Liver (tissue), 9 donors: ENCODE measurements around the gene TRPV4. TPM values are rescaled to one million over a fixed set of nuclear protein-coding genes. Genes with fewer than 3 reads are reported as not detected.

Source experiments
- DNase-seq: peaks from one replicate; pipeline ENCODE4 v3.0.0-alpha.2; 2017; ENCODE audit warnings: low spot score
- H3K27ac ChIP-seq, 2 donors: one replicate each; pipeline ENCODE4 v1.7.0; 2013; ENCODE audit warnings: inconsistent platforms in 2 of 2, low read length in 2 of 2, control low read depth in 1 of 2, low read depth in 1 of 2, mild to moderate bottlenecking in 1 of 2
- H3K27me3 ChIP-seq, 4 donors: one replicate each; pipeline versions ENCODE4 v1.6.1 to v1.7.0; 2013; ENCODE audit warnings: low read length in 3 of 4, inconsistent platforms in 1 of 4, mild to moderate bottlenecking in 1 of 4, moderate library complexity in 1 of 4; ENCODE audit not compliant: control insufficient read depth in 4 of 4, insufficient read depth in 4 of 4
- H3K36me3 ChIP-seq, 4 donors: one replicate each; pipeline versions ENCODE4 v1.6.1 to v1.7.0; 2013; ENCODE audit warnings: low read length in 3 of 4, mild to moderate bottlenecking in 3 of 4, low read depth in 1 of 4, moderate library complexity in 1 of 4; ENCODE audit not compliant: control insufficient read depth in 4 of 4, insufficient read depth in 3 of 4
- H3K4me1 ChIP-seq, 4 donors: one replicate each; pipeline versions ENCODE4 v1.6.1 to v1.7.0; 2013; ENCODE audit warnings: low read length in 3 of 4, mild to moderate bottlenecking in 3 of 4, moderate library complexity in 1 of 4; ENCODE audit not compliant: control insufficient read depth in 4 of 4, insufficient read depth in 4 of 4
- H3K4me3 ChIP-seq, 3 donors: one replicate each; pipeline versions ENCODE4 v1.6.1 to v1.7.0; 2013; ENCODE audit warnings: low read length in 3 of 3, control low read depth in 1 of 3, low read depth in 1 of 3, mild to moderate bottlenecking in 1 of 3
- H3K9ac ChIP-seq, 2 donors: one replicate each; pipeline ENCODE4 v1.7.0; 2013; ENCODE audit warnings: low read length in 2 of 2, mild to moderate bottlenecking in 2 of 2, moderate library complexity in 2 of 2, control low read depth in 1 of 2, low read depth in 1 of 2
- H3K9me3 ChIP-seq, 4 donors: one replicate each; pipeline versions ENCODE4 v1.6.1 to v1.7.0; 2013; ENCODE audit warnings: low read length in 3 of 4; ENCODE audit not compliant: control insufficient read depth in 4 of 4
- CTCF ChIP-seq: fragments of 150-350 bp; IDR thresholded peaks from 2 replicates; pipeline ENCODE4 v1.5.1; 2017; ENCODE audit warnings: improper control_type of control experiment, low read depth, low read length; ENCODE audit not compliant: missing input control
- EGR1 ChIP-seq, 2 donors: IDR thresholded peaks; 2 replicates each; pipeline ENCODE4 v1.6.1; 2016 to 2018; ENCODE audit warnings: antibody characterized with exemption in 2 of 2, low read depth in 2 of 2
- FOXA1 ChIP-seq: IDR thresholded peaks from 2 replicates; pipeline ENCODE4 v1.6.1; 2016; ENCODE audit warnings: antibody characterized with exemption
- FOXA2 ChIP-seq: IDR thresholded peaks from 2 replicates; pipeline ENCODE4 v1.6.1; 2016; ENCODE audit warnings: antibody characterized with exemption
- GABPA ChIP-seq, 2 donors: IDR thresholded peaks in 1 of 2; conservative IDR thresholded peaks in 1 of 2; 2 replicates each; pipeline ENCODE4 v1.6.1; 2016; ENCODE audit warnings: antibody characterized with exemption in 2 of 2, mild to moderate bottlenecking in 1 of 2, moderate library complexity in 1 of 2
- HNF4A ChIP-seq, 2 donors: conservative IDR thresholded peaks; 2 replicates each; pipeline ENCODE4 v1.6.1; 2016; ENCODE audit warnings: antibody characterized with exemption in 2 of 2, mild to moderate bottlenecking in 2 of 2
- HNF4G ChIP-seq: IDR thresholded peaks from 2 replicates; pipeline ENCODE4 v1.6.1; 2016; ENCODE audit warnings: antibody characterized with exemption
- JUND ChIP-seq, 2 donors: IDR thresholded peaks; 2 replicates each; pipeline ENCODE4 v1.6.1; 2016; ENCODE audit warnings: antibody characterized with exemption in 2 of 2
- NR2F2 ChIP-seq: IDR thresholded peaks from 2 replicates; pipeline ENCODE4 v1.6.1; 2016; ENCODE audit warnings: antibody characterized with exemption
- REST ChIP-seq: IDR thresholded peaks from 2 replicates; pipeline ENCODE4 v1.6.1; 2016; ENCODE audit warnings: antibody characterized with exemption, mild to moderate bottlenecking
- RXRA ChIP-seq, 2 donors: IDR thresholded peaks; 2 replicates each; pipeline ENCODE4 v1.6.1; 2017 to 2018; ENCODE audit warnings: antibody characterized with exemption in 2 of 2, mild to moderate bottlenecking in 1 of 2
- SP1 ChIP-seq: IDR thresholded peaks from 2 replicates; pipeline ENCODE4 v1.6.1; 2018; ENCODE audit warnings: antibody characterized with exemption, mild to moderate bottlenecking
- TAF1 ChIP-seq: conservative IDR thresholded peaks from 2 replicates; pipeline ENCODE4 v1.6.1; 2016; ENCODE audit warnings: antibody characterized with exemption, mild to moderate bottlenecking
- YY1 ChIP-seq: IDR thresholded peaks from 2 replicates; pipeline ENCODE4 v1.6.1; 2016; ENCODE audit warnings: antibody characterized with exemption, mild to moderate bottlenecking
- ZBTB33 ChIP-seq: IDR thresholded peaks from 2 replicates; pipeline ENCODE4 v1.6.1; 2016; ENCODE audit warnings: antibody characterized with exemption
- WGBS: extraction: QIAGEN DNeasy Blood & Tissue Kit; methylation state at CpG from one replicate; pipeline ENCODE4 v1.1.7; 2013; 5-methylcytosine and 5-hydroxymethylcytosine counted together
- polyA plus RNA-seq, 2 donors: library from polyadenylated mRNA; stranded (reverse) in 1 of 2; unstranded in 1 of 2; fragments of 200-250 nt in 1 of 2; fragments of >200 nt in 1 of 2; fragmentation: Nextera tagmentation in 1 of 2; extraction: Ambion mirVana in 1 of 2; gene quantifications; one replicate each; pipeline versions ENCODE4 v1.2.1 to v1.2.3, GENCODE V29; 2013 to 2015
- total RNA-seq, 2 donors: library from RNA; depleted of rRNA; stranded (reverse); fragments of >200 nt; gene quantifications; one replicate each; pipeline ENCODE4 v1.2.3, GENCODE V29; 2014
- TF ChIP-seq, protein P1 (sequence below): IDR thresholded peaks from 2 replicates; pipeline ENCODE4 v1.6.1; 2016; ENCODE audit warnings: antibody characterized with exemption
- TF ChIP-seq, protein P2 (sequence below): IDR thresholded peaks from 2 replicates; pipeline ENCODE4 v1.6.1; 2016; ENCODE audit warnings: antibody characterized with exemption
- donor health status: healthy.
- donor health status: healthy.
- donor health status: healthy.
- donor health status: healthy.
- donor health status: healthy.

Gene TRPV4
- total and polyA plus RNA-seq, 4 donors, result 1.3 to 9.6 (median 3.9) TPM

- H3K36me3 ChIP-seq, result no peaks in the 10 kb centered on the region
- no peak overlapping the region for H3K9ac ChIP-seq
- no peaks in the 10 kb centered on the region for H3K9me3 ChIP-seq
- H3K27ac ChIP-seq, result no peak overlapping the region
- peaks cover 0 to 6% (median 0%) of the 10 kb centered on the region in 4 donors for H3K4me1 ChIP-seq
- TF ChIP-seq GABPA (IDR thresholded peaks at IDR 0.05 in 1 of 2, conservative IDR thresholded peaks at IDR 0.05 in 1 of 2), result no peak
- no peak for TF ChIP-seq CTCF
- no peak for TF ChIP-seq FOXA1
- TF ChIP-seq, protein P1, sequence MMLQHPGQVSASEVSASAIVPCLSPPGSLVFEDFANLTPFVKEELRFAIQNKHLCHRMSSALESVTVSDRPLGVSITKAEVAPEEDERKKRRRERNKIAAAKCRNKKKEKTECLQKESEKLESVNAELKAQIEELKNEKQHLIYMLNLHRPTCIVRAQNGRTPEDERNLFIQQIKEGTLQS, result no peak
- no peak for TF ChIP-seq NR2F2
- TF ChIP-seq SP1, result no peak
- TF ChIP-seq HNF4A (conservative IDR thresholded peaks at IDR 0.05), result no peak
- no peak for TF ChIP-seq HNF4G
- TF ChIP-seq FOXA2, result no peak
- TF ChIP-seq YY1, result no peak
- TF ChIP-seq REST, result no peak
- TF ChIP-seq ZBTB33, result no peak
- no peak for TF ChIP-seq JUND (IDR thresholded peaks at IDR 0.05)
- TF ChIP-seq TAF1, result no peak
- TF ChIP-seq RXRA (IDR thresholded peaks at IDR 0.05), result no peak
- TF ChIP-seq, protein P2, sequence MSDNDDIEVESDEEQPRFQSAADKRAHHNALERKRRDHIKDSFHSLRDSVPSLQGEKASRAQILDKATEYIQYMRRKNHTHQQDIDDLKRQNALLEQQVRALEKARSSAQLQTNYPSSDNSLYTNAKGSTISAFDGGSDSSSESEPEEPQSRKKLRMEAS, result no peak
- H3K4me3 ChIP-seq, result no peak overlapping the region
- no peak for DNase-seq
- no peaks in the 10 kb centered on the region for H3K27me3 ChIP-seq
- 83% methylated on average over 7 of the region's 7 CpGs for WGBS
These were observed 38.6 kb upstream of the TRPV4 start for GRCh38 chr12:109871668-109872314.

GRCh38 chr12:109870648-109871047 is 37.5 kb upstream of the TRPV4 start:
- Histone ChIP-seq H3K4me1 (peaks cover 0 to 6% (median 0%) of the 10 kb centered on the region in 4 donors), H3K27ac (no peak overlapping the region), H3K4me3 (no peak overlapping the region), H3K27me3 (no peaks in the 10 kb centered on the region), H3K9me3 (no peaks in the 10 kb centered on the region), H3K9ac (no peak overlapping the region), H3K36me3 (no peaks in the 10 kb centered on the region)
- no peak for DNase-seq
- TF ChIP-seq FOXA2 (no peak), HNF4G (no peak), REST (no peak), TAF1 (no peak), YY1 (no peak), RXRA (IDR thresholded peaks at IDR 0.05) (no peak), ZBTB33 (no peak), EGR1 (IDR thresholded peaks at IDR 0.05; ENCODE audit: low read depth in 2 of 2) (no peak)
- TF ChIP-seq, protein P1, result no peak
- 83% methylated on average over 2 of the region's 2 CpGs for WGBS
